Hepatocyte (in vitro differentiated cells): ENCODE results near the gene TRIP12. TPM values are rescaled to one million over a fixed set of nuclear protein-coding genes. Genes with fewer than 3 reads are reported as not detected.

Experiments
- DNase-seq: peaks from one replicate; pipeline ENCODE4 v3.0.0-alpha.2; 2016; ENCODE audit warnings: low spot score
- H2AFZ ChIP-seq: fragments of 200-600 bp; sonication (generic); 2 replicates; pipeline ENCODE4 v1.6.0; 2016; ENCODE audit warnings: antibody characterized with exemption, mild to moderate bottlenecking
- H3K27ac ChIP-seq: fragments of 200-600 bp; sonication (generic); 2 replicates; pipeline ENCODE4 v1.5.1; 2016; ENCODE audit warnings: mild to moderate bottlenecking
- H3K27me3 ChIP-seq: fragments of 200-600 bp; sonication (generic); 2 replicates; pipeline ENCODE4 v1.6.1; 2016
- H3K36me3 ChIP-seq: fragments of 200-600 bp; sonication (generic); replicated peaks from 2 replicates; pipeline ENCODE4 v1.5.1; 2016; ENCODE audit warnings: low read depth; ENCODE audit not compliant: insufficient read depth
- H3K4me1 ChIP-seq: fragments of 200-600 bp; sonication (generic); 2 replicates; pipeline ENCODE4 v1.5.1; 2016; ENCODE audit warnings: mild to moderate bottlenecking, moderate library complexity; ENCODE audit not compliant: insufficient read depth
- H3K4me2 ChIP-seq: fragments of 200-600 bp; sonication (generic); 2 replicates; pipeline ENCODE4 v1.6.0; 2016
- H3K4me3 ChIP-seq: fragments of 200-600 bp; sonication (generic); 2 replicates; pipeline ENCODE4 v1.5.1; 2016; ENCODE audit warnings: mild to moderate bottlenecking
- H3K79me2 ChIP-seq: fragments of 200-600 bp; sonication (generic); 2 replicates; pipeline ENCODE4 v1.6.0; 2017; ENCODE audit warnings: mild to moderate bottlenecking
- H3K9me2 ChIP-seq: fragments of 200-600 bp; sonication (generic); replicated peaks from 2 replicates; pipeline ENCODE4 v1.6.0; 2017; ENCODE audit warnings: mild to moderate bottlenecking; ENCODE audit not compliant: insufficient read depth
- H3K9me3 ChIP-seq: fragments of 200-600 bp; sonication (generic); 2 replicates; pipeline ENCODE4 v1.5.1; 2016; ENCODE audit warnings: low read depth, mild to moderate bottlenecking
- H4K20me1 ChIP-seq: fragments of 200-600 bp; sonication (generic); 2 replicates; pipeline ENCODE4 v1.6.0; 2016; ENCODE audit warnings: mild to moderate bottlenecking; ENCODE audit not compliant: insufficient read depth, poor library complexity, severe bottlenecking
- CTCF ChIP-seq: fragments of 200-600 bp; sonication (generic); IDR thresholded peaks from 2 replicates; pipeline ENCODE4 v1.5.1; 2016; ENCODE audit warnings: antibody characterized with exemption, mild to moderate bottlenecking; ENCODE audit not compliant: poor library complexity
- EZH2 ChIP-seq: fragments of 200-600 bp; sonication (generic); IDR thresholded peaks from 2 replicates; pipeline ENCODE4 v1.6.1; 2016; ENCODE audit warnings: antibody characterized with exemption, mild to moderate bottlenecking, borderline replicate concordance
- EZH2phosphoT487 ChIP-seq: fragments of 200-600 bp; sonication (generic); IDR thresholded peaks from one replicate; pipeline ENCODE4 v1.6.1; 2018; ENCODE audit warnings: antibody characterized with exemption, mild to moderate bottlenecking, low read depth, moderate library complexity; ENCODE audit not compliant: unreplicated experiment, severe bottlenecking
- WGBS: methylation state at CpG from one replicate; pipeline ENCODE4 v1.1.6; 2016; ENCODE audit warnings: low lambda C conversion rate; ENCODE audit errors: missing lambda C conversion rate; 5-methylcytosine and 5-hydroxymethylcytosine counted together
- polyA plus RNA-seq: library from polyadenylated mRNA; unstranded; fragments of >200 nt; fragmentation: Nextera tagmentation; extraction: Ambion mirVana; gene quantifications from 2 replicates; pipeline ENCODE4 v1.2.1, GENCODE V29; 2016
- total RNA-seq: library from RNA; depleted of rRNA; stranded (reverse); fragments of >200 nt; gene quantifications from 2 replicates; pipeline ENCODE4 v1.2.3, GENCODE V29; 2014

TRIP12 gene
- total and polyA plus RNA-seq, 2 experiments from 2014 or later = 40.7 to 136 TPM

- DNase-seq = no peak
- Histone ChIP-seq H2AFZ (no peak overlapping the region), H3K79me2 (peaks cover 89% of the 10 kb centered on the region), H3K9me3 (no peaks in the 10 kb centered on the region), H3K36me3 (no peaks in the 10 kb centered on the region), H3K9me2 (no peaks in the 10 kb centered on the region), H4K20me1 (peaks cover 18% of the 10 kb centered on the region), H3K27ac (no peak overlapping the region), H3K4me2 (no peak overlapping the region), H3K4me3 (no peak overlapping the region), H3K27me3 (no peaks in the 10 kb centered on the region), H3K4me1 (no peaks in the 10 kb centered on the region)
- TF ChIP-seq CTCF (no peak), EZH2phosphoT487 (no peak), EZH2 (no peak)
- 74% methylated on average over 3 of the region's 3 CpGs for WGBS
These were observed 72.7 kb downstream of the TRIP12 start for GRCh38 chr2:229849073-229849472.

GRCh38 chr2:229843613-229844012 is 78.2 kb downstream of the TRIP12 start:
- Histone ChIP-seq H3K27me3 (no peaks in the 10 kb centered on the region), H3K27ac (no peak overlapping the region), H2AFZ (no peak overlapping the region), H4K20me1 (peaks cover 7% of the 10 kb centered on the region), H3K9me2 (no peaks in the 10 kb centered on the region), H3K79me2 (peaks cover 71% of the 10 kb centered on the region), H3K4me1 (no peaks in the 10 kb centered on the region), H3K9me3 (no peaks in the 10 kb centered on the region), H3K4me2 (no peak overlapping the region), H3K36me3 (no peaks in the 10 kb centered on the region), H3K4me3 (no peak overlapping the region)
- no peak for DNase-seq
- TF ChIP-seq EZH2 (no peak), EZH2phosphoT487 (no peak), CTCF (no peak)
- 97% methylated on average over 4 of the region's 4 CpGs for WGBS

GRCh38 chr2:229838729-229839128 is 83.1 kb downstream of the TRIP12 start:
- H3K79me2 ChIP-seq = peaks cover 56% of the 10 kb centered on the region
- H3K27ac ChIP-seq = no peak overlapping the region
- DNase-seq = no peak
- no peak overlapping the region for H2AFZ ChIP-seq
- 73% methylated on average over 6 of the region's 6 CpGs for WGBS
- H3K9me3 ChIP-seq = no peaks in the 10 kb centered on the region
- H3K9me2 ChIP-seq = no peaks in the 10 kb centered on the region
- TF ChIP-seq CTCF = no peak
- TF ChIP-seq EZH2phosphoT487 = no peak
- no peak for TF ChIP-seq EZH2
- no peaks in the 10 kb centered on the region for H3K36me3 ChIP-seq
- H3K27me3 ChIP-seq = no peaks in the 10 kb centered on the region
- no peak overlapping the region for H3K4me3 ChIP-seq
- no peak overlapping the region for H3K4me2 ChIP-seq
- peaks cover 9% of the 10 kb centered on the region for H4K20me1 ChIP-seq
- H3K4me1 ChIP-seq = no peaks in the 10 kb centered on the region

GRCh38 chr2:229836847-229837246 is 85.0 kb downstream of the TRIP12 start:
- no peak overlapping the region for H3K4me3 ChIP-seq
- no peaks in the 10 kb centered on the region for H3K9me2 ChIP-seq
- no peaks in the 10 kb centered on the region for H3K9me3 ChIP-seq
- WGBS = 84% methylated on average over 7 of the region's 7 CpGs
- H3K27ac ChIP-seq = no peak overlapping the region
- H4K20me1 ChIP-seq = peaks cover 9% of the 10 kb centered on the region
- no peak for DNase-seq
- no peaks in the 10 kb centered on the region for H3K27me3 ChIP-seq
- H3K4me1 ChIP-seq = no peaks in the 10 kb centered on the region
- no peak overlapping the region for H3K4me2 ChIP-seq
- H3K79me2 ChIP-seq = peaks cover 49% of the 10 kb centered on the region
- TF ChIP-seq EZH2 = no peak
- no peak for TF ChIP-seq CTCF
- no peak for TF ChIP-seq EZH2phosphoT487
- H2AFZ ChIP-seq = no peak overlapping the region
- H3K36me3 ChIP-seq = no peaks in the 10 kb centered on the region
